ENCODE results near the gene ZNF766.

GRCh38 chr19:52227196-52227940 lies 42.0 kb upstream of the ZNF766 start:
- TF ChIP-seq CTCF (conservative IDR thresholded peaks at IDR 0.05; ENCODE audit: low read depth, low read length) (no peak), EZH2 (IDR thresholded peaks at IDR 0.05; ENCODE audit: borderline replicate concordance, low read depth, low read length, poor library complexity, severe bottlenecking) (no peak)
